Measurements from ENCODE around the gene RRAS2. TPM values are rescaled to one million over a fixed set of nuclear protein-coding genes. Genes with fewer than 3 reads are reported as not detected.

The RRAS2 gene
- total RNA-seq, 4 donors from 2014 or later, result 24.1 to 28.5 (median 25.5) TPM

- H3K36me3 ChIP-seq, result no peaks in the 10 kb centered on the region
- DNase-seq (ENCODE audit: low spot score in 2 of 2), result no peak
- no peaks in the 10 kb centered on the region for H3K9me3 ChIP-seq
- H3K4me3 ChIP-seq, result no peak overlapping the region
- H3K27me3 ChIP-seq, result no peaks in the 10 kb centered on the region
- peaks cover 17% of the 10 kb centered on the region for H3K4me1 ChIP-seq
- TF ChIP-seq EP300 (IDR thresholded peaks at IDR 0.05) (no peak), POLR2AphosphoS5 (IDR thresholded peaks at IDR 0.05) (no peak), CTCF (IDR thresholded peaks at IDR 0.05) (no peak), POLR2A (IDR thresholded peaks at IDR 0.05) (no peak)
- H3K27ac ChIP-seq, result no peak overlapping the region
- WGBS, result 36% methylated on average over 1 of the region's 1 CpG
Measured at GRCh38 chr11:14310679-14311078, 48.3 kb downstream of the RRAS2 start.

GRCh38 chr11:14309425-14310192, 49.4 kb downstream of the RRAS2 start:
- 73% methylated on average over 4 of the region's 4 CpGs for WGBS
- Histone ChIP-seq H3K27me3 (no peaks in the 10 kb centered on the region), H3K4me1 (peaks cover 17% of the 10 kb centered on the region), H3K27ac (no peak overlapping the region), H3K9me3 (no peaks in the 10 kb centered on the region), H3K36me3 (no peaks in the 10 kb centered on the region), H3K4me3 (no peak overlapping the region)
- TF ChIP-seq POLR2A (IDR thresholded peaks at IDR 0.05) (no peak), POLR2AphosphoS5 (IDR thresholded peaks at IDR 0.05) (no peak), CTCF (IDR thresholded peaks at IDR 0.05) (no peak), EP300 (IDR thresholded peaks at IDR 0.05) (no peak)
- DNase-seq (ENCODE audit: low spot score in 2 of 2), result no peak

GRCh38 chr11:14308897-14309387, 50.0 kb downstream of the RRAS2 start:
- Histone ChIP-seq H3K27ac (no peak overlapping the region), H3K27me3 (no peaks in the 10 kb centered on the region)

GRCh38 chr11:14308114-14308896, 50.7 kb downstream of the RRAS2 start:
- DNase-seq (ENCODE audit: low spot score in 2 of 2), result no peak
- H3K27ac ChIP-seq, result no peak overlapping the region
- H3K9me3 ChIP-seq, result no peaks in the 10 kb centered on the region

More at GRCh38 chr11:14308897-14309387, 50.0 kb downstream of the RRAS2 start:
- 88% methylated on average over 1 of the region's 1 CpG for WGBS
- no peak for TF ChIP-seq POLR2AphosphoS5 (IDR thresholded peaks at IDR 0.05)
- no peak for TF ChIP-seq EP300 (IDR thresholded peaks at IDR 0.05)
- DNase-seq (ENCODE audit: low spot score in 2 of 2), result no peak
- Histone ChIP-seq H3K4me1 (peaks cover 17% of the 10 kb centered on the region), H3K4me3 (no peak overlapping the region), H3K9me3 (no peaks in the 10 kb centered on the region), H3K36me3 (no peaks in the 10 kb centered on the region)

GRCh38 chr11:14306481-14306880, 52.5 kb downstream of the RRAS2 start:
- Histone ChIP-seq H3K4me1 (peaks cover 15% of the 10 kb centered on the region), H3K4me3 (no peak overlapping the region), H3K36me3 (no peaks in the 10 kb centered on the region), H3K27ac (no peak overlapping the region), H3K27me3 (no peaks in the 10 kb centered on the region), H3K9me3 (no peaks in the 10 kb centered on the region)
- TF ChIP-seq EP300 (IDR thresholded peaks at IDR 0.05) (no peak), POLR2AphosphoS5 (IDR thresholded peaks at IDR 0.05) (no peak), CTCF (IDR thresholded peaks at IDR 0.05) (no peak), POLR2A (IDR thresholded peaks at IDR 0.05) (no peak)
- DNase-seq (ENCODE audit: low spot score in 2 of 2), result no peak
- 100% methylated on average over 1 of the region's 1 CpG for WGBS

More at GRCh38 chr11:14308114-14308896, 50.7 kb downstream of the RRAS2 start:
- Histone ChIP-seq H3K4me3 (no peak overlapping the region), H3K36me3 (no peaks in the 10 kb centered on the region), H3K27me3 (no peaks in the 10 kb centered on the region), H3K4me1 (peaks cover 17% of the 10 kb centered on the region)
- TF ChIP-seq CTCF (IDR thresholded peaks at IDR 0.05), result peak in 1 of 2 donors; percentile 43
- TF ChIP-seq POLR2AphosphoS5 (IDR thresholded peaks at IDR 0.05), result no peak
- 37% methylated on average over 5 of the region's 5 CpGs for WGBS
